ENCODE data around the gene PRRC2B. TPM values are rescaled to one million over a fixed set of nuclear protein-coding genes. Genes with fewer than 3 reads are reported as not detected.
A peak's percentile ranks its signal among the peaks of the same experiment; 100 is the strongest.
"Not testable (repeated sequence)": the region's sequence is repeated elsewhere in the genome, so short reads cannot be mapped to it uniquely, and the experiment has no call there.

The PRRC2B gene
- total RNA-seq, 1 donor from 2014 or later: 80.7 TPM

- DNase-seq (ENCODE audit: low spot score) (no peak), ATAC-seq (no peak)
Measured at GRCh38 chr9:131432597-131433301, 38.9 kb downstream of the PRRC2B start.

- ATAC-seq (no peak), DNase-seq (ENCODE audit: low spot score) (no peak)
Measured at GRCh38 chr9:131433302-131433854, 39.5 kb downstream of the PRRC2B start.

- no peak for DNase-seq (ENCODE audit: low spot score)
Measured at GRCh38 chr9:131434673-131435072, 40.8 kb downstream of the PRRC2B start.

GRCh38 chr9:131436376-131436775 lies 42.5 kb downstream of the PRRC2B start:
- DNase-seq (ENCODE audit: low spot score) (no peak), ATAC-seq (no peak)

More at GRCh38 chr9:131434673-131435072, 40.8 kb downstream of the PRRC2B start:
- no peak for ATAC-seq

GRCh38 chr9:131436865-131437271 lies 43.0 kb downstream of the PRRC2B start:
- ATAC-seq: no peak
- no peak for DNase-seq (ENCODE audit: low spot score)

GRCh38 chr9:131438190-131438589 lies 44.3 kb downstream of the PRRC2B start:
- DNase-seq (ENCODE audit: low spot score) (no peak), ATAC-seq (no peak)

- DNase-seq (ENCODE audit: low spot score): no peak
- peak; percentile 7 for ATAC-seq
Measured at GRCh38 chr9:131439224-131439623, 45.3 kb downstream of the PRRC2B start.

GRCh38 chr9:131441441-131441840 lies 47.6 kb downstream of the PRRC2B start:
- ATAC-seq (peak; percentile 30), DNase-seq (ENCODE audit: low spot score) (no peak)

- no peak for DNase-seq (ENCODE audit: low spot score)
- ATAC-seq: peak; percentile 69
Measured at GRCh38 chr9:131442351-131442750, 48.5 kb downstream of the PRRC2B start.

GRCh38 chr9:131443648-131444047 lies 49.8 kb downstream of the PRRC2B start:
- ATAC-seq (no peak), DNase-seq (ENCODE audit: low spot score) (no peak)

GRCh38 chr9:131446276-131446675 lies 52.4 kb downstream of the PRRC2B start:
- ATAC-seq: no peak
- no peak for DNase-seq (ENCODE audit: low spot score)

GRCh38 chr9:131447148-131447547 lies 53.3 kb downstream of the PRRC2B start:
- DNase-seq (ENCODE audit: low spot score) (no peak), ATAC-seq (peak; percentile 27)

GRCh38 chr9:131447600-131447999 lies 53.7 kb downstream of the PRRC2B start:
- DNase-seq (ENCODE audit: low spot score) (no peak), ATAC-seq (peak; percentile 49)

GRCh38 chr9:131448818-131449217 lies 54.9 kb downstream of the PRRC2B start:
- no peak for ATAC-seq

GRCh38 chr9:131449276-131449675 lies 55.4 kb downstream of the PRRC2B start:
- ATAC-seq: no peak
- DNase-seq (ENCODE audit: low spot score): no peak

More at GRCh38 chr9:131448818-131449217, 54.9 kb downstream of the PRRC2B start:
- no peak for DNase-seq (ENCODE audit: low spot score)

GRCh38 chr9:131454028-131454427 lies 60.1 kb downstream of the PRRC2B start:
- ATAC-seq: no peak
- no peak for DNase-seq (ENCODE audit: low spot score)

- not testable (repeated sequence) for ATAC-seq; DNase-seq (ENCODE audit: low spot score)
Measured at GRCh38 chr9:131455655-131456054, 61.8 kb downstream of the PRRC2B start.

GRCh38 chr9:131457746-131458145 lies 63.9 kb downstream of the PRRC2B start:
- DNase-seq (ENCODE audit: low spot score): no peak

GRCh38 chr9:131459056-131459455 lies 65.2 kb downstream of the PRRC2B start:
- no peak for DNase-seq (ENCODE audit: low spot score)
- no peak for ATAC-seq

More at GRCh38 chr9:131457746-131458145, 63.9 kb downstream of the PRRC2B start:
- no peak for ATAC-seq

- no peak for DNase-seq (ENCODE audit: low spot score)
- no peak for ATAC-seq
Measured at GRCh38 chr9:131461166-131461565, 67.3 kb downstream of the PRRC2B start.

- ATAC-seq (no peak), DNase-seq (ENCODE audit: low spot score) (no peak)
Measured at GRCh38 chr9:131464354-131465000, 70.6 kb downstream of the PRRC2B start.

- ATAC-seq (no peak), DNase-seq (ENCODE audit: low spot score) (no peak)
Measured at GRCh38 chr9:131465401-131465800, 71.5 kb downstream of the PRRC2B start.
